Neuronal stem cell (in vitro differentiated cells): ENCODE measurements around the gene PPP3R1.

Experiments used
- DNase-seq: peaks from one replicate; pipeline ENCODE4 v3.0.0-alpha.2; 2013; ENCODE audit warnings: low spot score
- H2AFZ ChIP-seq: one replicate; pipeline ENCODE4 v1.6.1; 2013; ENCODE audit warnings: mild to moderate bottlenecking, low read length, inconsistent platforms
- H2AK5ac ChIP-seq: 2 replicates; pipeline ENCODE4 v1.6.1; 2013; ENCODE audit warnings: low read depth, mild to moderate bottlenecking, inconsistent platforms, low read length, moderate library complexity, mixed read lengths
- H2BK120ac ChIP-seq: 2 replicates; pipeline ENCODE4 v1.6.1; 2013; ENCODE audit warnings: low read depth, mild to moderate bottlenecking, inconsistent platforms, low read length, moderate library complexity, mixed read lengths
- H2BK12ac ChIP-seq: one replicate; pipeline ENCODE4 v1.6.1; 2013; ENCODE audit warnings: low read length, inconsistent platforms
- H2BK15ac ChIP-seq: 2 replicates; pipeline ENCODE4 v1.6.1; 2013; ENCODE audit warnings: mild to moderate bottlenecking, low read length, inconsistent platforms, mixed read lengths
- H2BK5ac ChIP-seq: one replicate; pipeline ENCODE4 v1.6.1; 2013; ENCODE audit warnings: inconsistent platforms, mild to moderate bottlenecking, low read length, moderate library complexity
- H3K14ac ChIP-seq: one replicate; pipeline ENCODE4 v1.6.1; 2013; ENCODE audit warnings: low read length, inconsistent platforms
- H3K18ac ChIP-seq: 2 replicates; pipeline ENCODE4 v1.6.1; 2013; ENCODE audit warnings: low read length, inconsistent platforms
- H3K23ac ChIP-seq: 2 replicates; pipeline ENCODE4 v1.6.1; 2013; ENCODE audit warnings: low read depth, mild to moderate bottlenecking, mixed read lengths, low read length, inconsistent platforms; ENCODE audit not compliant: poor library complexity
- H3K27ac ChIP-seq: replicated peaks from 3 replicates; pipeline ENCODE4 v1.5.1; 2013; ENCODE audit warnings: low read length, inconsistent platforms
- H3K27me3 ChIP-seq, 3 experiments: 2 replicates each; pipeline ENCODE4 v1.6.1; 2013; ENCODE audit warnings: low read length in 3 of 3, mild to moderate bottlenecking in 2 of 3, inconsistent platforms in 1 of 3, low read depth in 1 of 3, mixed read lengths in 1 of 3, moderate library complexity in 1 of 3; ENCODE audit not compliant: control insufficient read depth in 3 of 3, insufficient read depth in 3 of 3
- H3K36me3 ChIP-seq, 2 donors: replicated peaks in 1 of 2; 2 replicates each; pipeline ENCODE4 v1.6.1; 2013; ENCODE audit warnings: low read length in 2 of 2; ENCODE audit not compliant: control insufficient read depth in 2 of 2, insufficient read depth in 2 of 2
- H3K4ac ChIP-seq: 2 replicates; pipeline ENCODE4 v1.6.1; 2013; ENCODE audit warnings: inconsistent platforms, mild to moderate bottlenecking, low read length, moderate library complexity
- H3K4me1 ChIP-seq, 2 donors: 1 replicate in 1 of 2; 2 replicates in 1 of 2; pipeline ENCODE4 v1.6.1; 2013; ENCODE audit warnings: low read length in 2 of 2, low read depth in 1 of 2; ENCODE audit not compliant: control insufficient read depth in 2 of 2, insufficient read depth in 1 of 2
- H3K4me2 ChIP-seq: one replicate; pipeline ENCODE4 v1.6.1; 2013; ENCODE audit warnings: mild to moderate bottlenecking, low read length, inconsistent platforms; ENCODE audit not compliant: insufficient read depth, poor library complexity, severe bottlenecking
- H3K4me3 ChIP-seq, 2 donors: 2 replicates each; pipeline ENCODE4 v1.5.1; 2013; ENCODE audit warnings: low read length in 2 of 2, mild to moderate bottlenecking in 2 of 2, inconsistent platforms in 1 of 2, moderate library complexity in 1 of 2
- H3K79me1 ChIP-seq: one replicate; pipeline ENCODE4 v1.6.1; 2013; ENCODE audit warnings: low read depth, mild to moderate bottlenecking, inconsistent platforms, low read length, moderate library complexity
- H3K9ac ChIP-seq: one replicate; pipeline ENCODE4 v1.6.1; 2013; ENCODE audit warnings: mild to moderate bottlenecking, low read depth, low read length, inconsistent platforms; ENCODE audit not compliant: poor library complexity
- H3K9me3 ChIP-seq, 2 donors: replicated peaks in 1 of 2; 2 replicates each; pipeline versions ENCODE3 to v1.6.1; 2013; ENCODE audit warnings: low read length in 2 of 2, mild to moderate bottlenecking in 2 of 2, inconsistent platforms in 1 of 2, low read depth in 1 of 2, mixed read lengths in 1 of 2, moderate library complexity in 1 of 2; ENCODE audit not compliant: control insufficient read depth in 2 of 2, insufficient read depth in 1 of 2
- H4K8ac ChIP-seq: one replicate; pipeline ENCODE4 v1.6.1; 2013; ENCODE audit warnings: low read depth, mild to moderate bottlenecking, inconsistent platforms, low read length, moderate library complexity
- H4K91ac ChIP-seq: one replicate; pipeline ENCODE4 v1.6.1; 2013; ENCODE audit warnings: low read length, low read depth, mild to moderate bottlenecking, inconsistent platforms; ENCODE audit not compliant: poor library complexity
- WGBS, 2 donors: extraction: QIAGEN DNeasy Blood & Tissue Kit; methylation state at CpG; one replicate each; pipeline ENCODE4 v1.1.7; 2013; ENCODE audit warnings: missing lambda C conversion rate in 2 of 2, mixed read lengths in 1 of 2; ENCODE audit not compliant: insufficient read length in 2 of 2, insufficient replicate concordance in 1 of 2; ENCODE audit errors: extremely low coverage in 2 of 2; 5-methylcytosine and 5-hydroxymethylcytosine counted together

Gene PPP3R1

GRCh38 chr2:68245066-68245465, 7.3 kb downstream of the PPP3R1 start:
- no peak overlapping the region for H3K4me2 ChIP-seq
- H2BK5ac ChIP-seq = no peak overlapping the region
- no peaks in the 10 kb centered on the region for H3K27me3 ChIP-seq
- H3K4me1 ChIP-seq = peaks cover 8 to 16% of the 10 kb centered on the region in 2 donors
- no peak overlapping the region for H3K4me3 ChIP-seq
- no peak overlapping the region for H3K14ac ChIP-seq
- H3K9ac ChIP-seq = no peak overlapping the region
- no peaks in the 10 kb centered on the region for H3K9me3 ChIP-seq
- peaks cover 6% of the 10 kb centered on the region for H3K79me1 ChIP-seq
- H4K91ac ChIP-seq = no peak overlapping the region
- H2BK15ac ChIP-seq = no peak overlapping the region
- DNase-seq = no peak
- no peak overlapping the region for H2AK5ac ChIP-seq
- no peak overlapping the region for H2BK120ac ChIP-seq
- WGBS, 2 donors = no CpG with 5 or more reads among the region's 4 CpGs
- H3K4ac ChIP-seq = no peak overlapping the region
- H2BK12ac ChIP-seq = no peak overlapping the region
- H3K18ac ChIP-seq = no peak overlapping the region
- H2AFZ ChIP-seq = no peak overlapping the region
- no peak overlapping the region for H4K8ac ChIP-seq
- no peak overlapping the region for H3K23ac ChIP-seq
- H3K27ac ChIP-seq = no peak overlapping the region
- peaks cover 0 to 47% of the 10 kb centered on the region in 2 donors for H3K36me3 ChIP-seq

- WGBS, 2 donors = no CpG with 5 or more reads among the region's 2 CpGs
These were observed 7.9 kb downstream of the PPP3R1 start for GRCh38 chr2:68244456-68244855.

GRCh38 chr2:68241732-68242131, 10.6 kb downstream of the PPP3R1 start:
- Histone ChIP-seq H2AK5ac (no peak overlapping the region), H3K4me2 (no peak overlapping the region), H2BK12ac (no peak overlapping the region), H3K36me3 (peaks cover 0 to 44% of the 10 kb centered on the region in 2 donors), H3K4ac (no peak overlapping the region), H3K14ac (no peak overlapping the region), H3K27me3 (no peaks in the 10 kb centered on the region), H3K4me3 (no peak overlapping the region), H4K91ac (no peak overlapping the region), H3K4me1 (peaks cover 0 to 3% of the 10 kb centered on the region in 2 donors), H3K23ac (no peak overlapping the region), H2BK120ac (no peak overlapping the region), H2AFZ (no peak overlapping the region), H3K18ac (no peak overlapping the region), H2BK5ac (no peak overlapping the region), H4K8ac (no peak overlapping the region), H3K9ac (no peak overlapping the region), H3K79me1 (peaks cover 5% of the 10 kb centered on the region), H3K9me3 (no peaks in the 10 kb centered on the region), H3K27ac (no peak overlapping the region), H2BK15ac (no peak overlapping the region)
- no CpG with 5 or more reads among the region's 2 CpGs for WGBS, 2 donors
- DNase-seq = no peak

More at GRCh38 chr2:68244456-68244855, 7.9 kb downstream of the PPP3R1 start:
- Histone ChIP-seq H3K4ac (no peak overlapping the region), H3K4me3 (no peak overlapping the region), H3K9me3 (no peaks in the 10 kb centered on the region), H2AK5ac (no peak overlapping the region), H2BK12ac (no peak overlapping the region), H3K9ac (no peak overlapping the region), H4K8ac (no peak overlapping the region), H2AFZ (no peak overlapping the region), H3K4me1 (peaks cover 8 to 10% of the 10 kb centered on the region in 2 donors), H3K27ac (no peak overlapping the region), H3K14ac (no peak overlapping the region), H3K27me3 (no peaks in the 10 kb centered on the region), H3K79me1 (peaks cover 6% of the 10 kb centered on the region), H3K18ac (no peak overlapping the region), H2BK5ac (no peak overlapping the region), H3K36me3 (peaks cover 0 to 53% of the 10 kb centered on the region in 2 donors), H3K23ac (no peak overlapping the region), H2BK15ac (no peak overlapping the region), H4K91ac (no peak overlapping the region), H3K4me2 (no peak overlapping the region), H2BK120ac (no peak overlapping the region)
- no peak for DNase-seq

GRCh38 chr2:68240446-68240845, 11.9 kb downstream of the PPP3R1 start:
- no CpG with 5 or more reads among the region's 4 CpGs for WGBS, 2 donors
- Histone ChIP-seq H3K23ac (no peak overlapping the region), H3K4me1 (peaks cover 0 to 3% of the 10 kb centered on the region in 2 donors), H2BK120ac (no peak overlapping the region), H4K91ac (no peak overlapping the region), H3K27me3 (no peaks in the 10 kb centered on the region), H3K4me2 (no peak overlapping the region), H3K4me3 (no peak overlapping the region), H3K4ac (no peak overlapping the region), H3K9me3 (no peaks in the 10 kb centered on the region), H3K79me1 (peaks cover 5% of the 10 kb centered on the region), H3K27ac (no peak overlapping the region), H2BK5ac (no peak overlapping the region), H3K36me3 (peaks cover 0 to 44% of the 10 kb centered on the region in 2 donors), H4K8ac (no peak overlapping the region), H3K14ac (no peak overlapping the region), H3K9ac (no peak overlapping the region), H2AFZ (no peak overlapping the region), H2BK15ac (no peak overlapping the region), H2BK12ac (no peak overlapping the region), H3K18ac (no peak overlapping the region), H2AK5ac (no peak overlapping the region)
- no peak for DNase-seq
